MM.1S (cell line): Measurements from ENCODE around the gene TMEM37.

Experiments
- DNase-seq: peaks from one replicate; pipeline ENCODE4 v3.0.0-alpha.2; 2015
- H2AFZ ChIP-seq: fragments of 300-600 bp; sonication (generic); 2 replicates; pipeline ENCODE4 v1.6.0; 2016; ENCODE audit warnings: antibody characterized with exemption, low read length
- H3F3A ChIP-seq: fragments of 300-600 bp; sonication (generic); 2 replicates; pipeline ENCODE4 v1.6.1; 2016; ENCODE audit warnings: mild to moderate bottlenecking, antibody characterized with exemption, low read length, moderate library complexity, mixed read lengths; ENCODE audit not compliant: insufficient read depth
- H3K27ac ChIP-seq: fragments of 300-600 bp; sonication (generic); 2 replicates; pipeline ENCODE4 v1.5.1; 2016; ENCODE audit warnings: mild to moderate bottlenecking, low read length
- H3K27me3 ChIP-seq: fragments of 300-600 bp; sonication (generic); replicated peaks from 2 replicates; pipeline ENCODE4 v1.6.0; 2016; ENCODE audit warnings: low read length; ENCODE audit not compliant: insufficient read depth
- H3K36me3 ChIP-seq: fragments of 300-600 bp; sonication (generic); replicated peaks from 2 replicates; pipeline ENCODE4 v1.6.1; 2016; ENCODE audit warnings: mild to moderate bottlenecking, low read length, mixed read lengths; ENCODE audit not compliant: insufficient read depth
- H3K4me1 ChIP-seq: fragments of 300-600 bp; sonication (generic); 2 replicates; pipeline ENCODE4 v1.6.1; 2016; ENCODE audit warnings: low read length, mixed read lengths
- H3K4me2 ChIP-seq: fragments of 300-600 bp; sonication (generic); 2 replicates; pipeline ENCODE4 v1.6.0; 2016; ENCODE audit warnings: low read depth, low read length
- H3K4me3 ChIP-seq: fragments of 300-600 bp; sonication (generic); 2 replicates; pipeline ENCODE4 v1.5.1; 2016; ENCODE audit warnings: low read length, mixed read lengths
- H3K79me2 ChIP-seq: fragments of 300-600 bp; sonication (generic); 2 replicates; pipeline ENCODE4 v1.6.1; 2016; ENCODE audit warnings: mixed run types, low read length, mixed read lengths
- H3K9ac ChIP-seq: fragments of 300-600 bp; sonication (generic); 2 replicates; pipeline ENCODE4 v1.6.1; 2016; ENCODE audit warnings: low read length, mixed read lengths
- H3K9me2 ChIP-seq: fragments of 300-600 bp; sonication (generic); replicated peaks from 2 replicates; pipeline ENCODE4 v1.6.1; 2016; ENCODE audit warnings: mild to moderate bottlenecking, low read length, mixed read lengths; ENCODE audit not compliant: insufficient read depth
- H3K9me3 ChIP-seq: fragments of 300-600 bp; sonication (generic); replicated peaks from 2 replicates; pipeline ENCODE4 v1.6.1; 2016; ENCODE audit warnings: mild to moderate bottlenecking, low read length, mixed read lengths; ENCODE audit not compliant: insufficient read depth
- H4K20me1 ChIP-seq: fragments of 300-600 bp; sonication (generic); 2 replicates; pipeline ENCODE4 v1.6.1; 2016; ENCODE audit warnings: mild to moderate bottlenecking, low read length, moderate library complexity, mixed read lengths; ENCODE audit not compliant: insufficient read depth
- EZH2 ChIP-seq: fragments of 300-600 bp; sonication (generic); optimal IDR thresholded peaks from 2 replicates; pipeline ENCODE3; 2017; ENCODE audit warnings: low read depth, mild to moderate bottlenecking, antibody characterized with exemption, low read length, mixed read lengths
- EZH2phosphoT487 ChIP-seq: fragments of 300-600 bp; sonication (generic); IDR thresholded peaks from 2 replicates; pipeline ENCODE4 v1.6.1; 2018; ENCODE audit warnings: antibody characterized with exemption, low read length
- TF ChIP-seq, protein P1 (sequence below): fragments of 300-600 bp; sonication (generic); IDR thresholded peaks from 2 replicates; pipeline ENCODE4 v1.5.1; 2016; ENCODE audit warnings: antibody characterized with exemption, low read length, mixed read lengths

The TMEM37 gene

DNA sequence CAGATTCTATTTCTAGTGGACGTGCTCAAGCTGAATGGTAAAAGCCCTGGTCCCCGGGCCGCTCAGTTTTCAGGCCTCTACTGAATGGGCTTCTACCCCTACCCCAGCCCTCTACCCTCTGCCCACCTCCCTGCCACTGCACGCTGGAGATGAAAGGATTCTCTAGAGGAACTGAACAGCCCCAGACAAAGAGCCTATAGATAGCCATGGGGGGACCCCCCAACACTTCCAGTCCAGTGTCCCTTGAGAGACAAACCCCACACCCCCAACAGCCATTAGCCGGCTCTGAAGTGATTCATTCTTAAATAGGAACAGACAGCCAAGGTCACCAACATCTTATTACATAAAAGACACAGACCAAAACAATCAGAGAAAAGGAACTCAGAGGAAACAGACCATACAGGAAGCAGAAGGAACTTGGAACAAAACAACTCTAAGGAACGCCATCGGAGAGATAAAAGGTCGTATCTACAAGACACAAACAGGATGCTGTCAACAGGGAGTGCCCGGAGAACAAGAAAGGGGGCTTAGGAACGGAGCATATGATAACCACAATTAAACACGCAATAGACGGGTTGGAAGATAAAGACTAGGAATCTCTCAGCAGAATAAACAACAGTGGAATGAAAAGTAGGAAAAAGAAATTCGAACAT lies 23.5 kb downstream of the TMEM37 start:
- Histone ChIP-seq H3K36me3 (no peaks in the 10 kb centered on the region), H3K4me3 (no peak overlapping the region), H3K79me2 (no peaks in the 10 kb centered on the region), H3K27ac (no peak overlapping the region), H3K27me3 (no peaks in the 10 kb centered on the region), H3K4me1 (no peaks in the 10 kb centered on the region), H3K9ac (no peak overlapping the region), H4K20me1 (no peaks in the 10 kb centered on the region), H3K4me2 (no peak overlapping the region), H2AFZ (no peak overlapping the region), H3F3A (no peaks in the 10 kb centered on the region), H3K9me2 (no peaks in the 10 kb centered on the region), H3K9me3 (no peaks in the 10 kb centered on the region)
- TF ChIP-seq EZH2 = no peak
- TF ChIP-seq, protein P1, sequence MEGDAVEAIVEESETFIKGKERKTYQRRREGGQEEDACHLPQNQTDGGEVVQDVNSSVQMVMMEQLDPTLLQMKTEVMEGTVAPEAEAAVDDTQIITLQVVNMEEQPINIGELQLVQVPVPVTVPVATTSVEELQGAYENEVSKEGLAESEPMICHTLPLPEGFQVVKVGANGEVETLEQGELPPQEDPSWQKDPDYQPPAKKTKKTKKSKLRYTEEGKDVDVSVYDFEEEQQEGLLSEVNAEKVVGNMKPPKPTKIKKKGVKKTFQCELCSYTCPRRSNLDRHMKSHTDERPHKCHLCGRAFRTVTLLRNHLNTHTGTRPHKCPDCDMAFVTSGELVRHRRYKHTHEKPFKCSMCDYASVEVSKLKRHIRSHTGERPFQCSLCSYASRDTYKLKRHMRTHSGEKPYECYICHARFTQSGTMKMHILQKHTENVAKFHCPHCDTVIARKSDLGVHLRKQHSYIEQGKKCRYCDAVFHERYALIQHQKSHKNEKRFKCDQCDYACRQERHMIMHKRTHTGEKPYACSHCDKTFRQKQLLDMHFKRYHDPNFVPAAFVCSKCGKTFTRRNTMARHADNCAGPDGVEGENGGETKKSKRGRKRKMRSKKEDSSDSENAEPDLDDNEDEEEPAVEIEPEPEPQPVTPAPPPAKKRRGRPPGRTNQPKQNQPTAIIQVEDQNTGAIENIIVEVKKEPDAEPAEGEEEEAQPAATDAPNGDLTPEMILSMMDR = no peak
- TF ChIP-seq EZH2phosphoT487 = no peak
- DNase-seq = no peak

DNA sequence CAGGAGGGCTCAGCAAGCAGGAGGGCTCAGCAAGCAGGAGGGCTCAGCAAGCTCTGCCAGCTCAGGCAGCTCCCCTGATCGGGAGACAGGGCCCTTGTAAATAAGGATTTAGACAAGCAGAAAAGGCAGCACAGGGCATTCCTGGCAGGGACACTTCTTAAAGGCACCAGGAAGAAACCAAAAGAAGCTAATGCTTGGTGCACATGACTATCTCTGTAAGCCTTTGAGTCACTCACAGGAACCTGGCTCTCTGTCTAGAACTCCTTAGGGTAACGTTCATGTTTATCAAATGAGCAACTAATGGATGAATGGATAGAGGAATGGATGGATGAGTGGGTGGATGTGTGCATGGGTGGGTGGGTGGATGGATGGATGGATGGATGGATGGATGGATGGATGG lies 28.4 kb downstream of the TMEM37 start:
- Histone ChIP-seq H3K36me3 (no peaks in the 10 kb centered on the region), H2AFZ (no peak overlapping the region), H3K27ac (no peak overlapping the region), H4K20me1 (no peaks in the 10 kb centered on the region), H3K4me3 (no peak overlapping the region), H3K4me1 (no peaks in the 10 kb centered on the region), H3K9me3 (no peaks in the 10 kb centered on the region), H3K4me2 (no peak overlapping the region), H3K9me2 (no peaks in the 10 kb centered on the region), H3F3A (no peaks in the 10 kb centered on the region), H3K9ac (no peak overlapping the region), H3K79me2 (no peaks in the 10 kb centered on the region), H3K27me3 (no peaks in the 10 kb centered on the region)
- TF ChIP-seq EZH2phosphoT487 (no peak), EZH2 (no peak)
- TF ChIP-seq, protein P1 = no peak
- no peak for DNase-seq

DNA sequence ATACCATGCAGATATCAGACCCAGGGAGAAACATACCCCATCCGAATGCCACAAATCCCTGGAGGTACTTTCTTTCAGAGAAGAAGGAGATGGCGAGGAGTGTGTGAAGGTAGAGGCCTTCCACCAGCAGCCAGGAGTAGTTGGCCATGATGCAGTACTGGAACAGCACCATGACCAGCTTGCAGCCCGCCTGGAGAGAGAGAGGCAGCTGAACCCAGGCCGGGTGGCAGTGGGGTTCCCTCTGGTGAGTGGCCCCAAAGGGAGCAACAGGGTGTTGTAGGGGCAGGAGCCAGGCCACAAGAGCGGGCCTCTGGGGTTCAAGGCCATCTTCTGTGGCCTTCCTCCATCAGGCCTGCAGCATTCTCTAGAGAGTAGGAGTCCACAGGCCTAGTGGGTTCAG lies 30.2 kb downstream of the TMEM37 start:
- H3K79me2 ChIP-seq = no peaks in the 10 kb centered on the region
- H3K4me2 ChIP-seq = no peak overlapping the region
- H3F3A ChIP-seq = no peaks in the 10 kb centered on the region
- H3K4me3 ChIP-seq = no peak overlapping the region
- no peaks in the 10 kb centered on the region for H3K27me3 ChIP-seq
- TF ChIP-seq, protein P1 = no peak
- TF ChIP-seq EZH2phosphoT487 (no peak), EZH2 (no peak)
- H3K9ac ChIP-seq = no peak overlapping the region
- H2AFZ ChIP-seq = no peak overlapping the region
- no peaks in the 10 kb centered on the region for H4K20me1 ChIP-seq
- H3K4me1 ChIP-seq = no peaks in the 10 kb centered on the region
- DNase-seq = no peak
- no peaks in the 10 kb centered on the region for H3K36me3 ChIP-seq
- no peaks in the 10 kb centered on the region for H3K9me3 ChIP-seq
- H3K27ac ChIP-seq = no peak overlapping the region
- H3K9me2 ChIP-seq = no peaks in the 10 kb centered on the region
